Progenitor cell of endocrine pancreas (in vitro differentiated cells): ENCODE results near the gene UNC13C. TPM values are rescaled to one million over a fixed set of nuclear protein-coding genes. Genes with fewer than 3 reads are reported as not detected.

Source experiments
- DNase-seq: peaks from one replicate; pipeline ENCODE4 v3.0.0; 2021; ENCODE audit warnings: low spot score; ENCODE audit not compliant: unreplicated experiment
- H3K27ac Mint-ChIP-seq: 2 replicates; pipeline ENCODE4 v1.8.0; 2021; ENCODE audit warnings: mild to moderate bottlenecking, moderate library complexity, mixed read lengths
- H3K27me3 Mint-ChIP-seq: 2 replicates; pipeline ENCODE4 v1.8.0; 2021; ENCODE audit warnings: mixed read lengths
- H3K36me3 Mint-ChIP-seq: 2 replicates; pipeline ENCODE4 v1.8.0; 2022; ENCODE audit warnings: mixed read lengths; ENCODE audit not compliant: insufficient read depth
- H3K4me1 Mint-ChIP-seq: 2 replicates; pipeline ENCODE4 v1.8.0; 2021; ENCODE audit warnings: low read depth, mixed read lengths
- H3K4me3 Mint-ChIP-seq: 2 replicates; pipeline ENCODE4 v1.8.0; 2021; ENCODE audit warnings: low read depth, mild to moderate bottlenecking, moderate library complexity, mixed read lengths
- H3K9me3 Mint-ChIP-seq: 2 replicates; pipeline ENCODE4 v1.8.0; 2021; ENCODE audit warnings: low read depth, mixed read lengths
- total RNA-seq: library from RNA; stranded (reverse); gene quantifications from 2 replicates; pipeline ENCODE4 v1.2.1, GENCODE V29; 2021
- TF ChIP-seq, protein P1 (sequence below): fragments of 200-600 bp; sonication (generic); IDR thresholded peaks from one replicate; pipeline ENCODE4 v1.5.0; 2021; ENCODE audit warnings: antibody characterized with exemption, mild to moderate bottlenecking; ENCODE audit not compliant: unreplicated experiment

Gene UNC13C
- total RNA-seq, 1 donor from 2014 or later = 7.3 TPM

DNA sequence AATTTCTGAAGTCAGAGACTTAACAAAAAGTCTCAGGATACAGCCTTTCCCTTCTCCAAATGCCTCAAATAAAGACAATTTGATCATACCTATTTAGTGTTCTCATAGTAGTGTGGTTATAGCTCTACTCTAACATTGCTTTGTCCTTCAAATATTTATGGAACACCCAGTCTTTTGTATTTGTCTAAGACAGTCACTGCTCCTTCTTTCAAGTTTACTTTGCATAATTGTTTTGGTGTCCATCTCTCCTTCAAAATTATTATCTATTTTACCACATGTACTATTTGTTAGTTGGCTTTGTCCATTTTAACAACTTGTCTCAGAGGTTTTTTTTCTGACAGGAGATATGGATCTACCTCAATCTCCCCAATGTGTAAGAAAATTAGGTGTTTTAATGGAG lies 118.8 kb downstream of the UNC13C start:
- Mint-ChIP-seq H3K36me3 (no peaks in the 10 kb centered on the region), H3K4me1 (no peaks in the 10 kb centered on the region), H3K4me3 (no peak overlapping the region), H3K27me3 (no peaks in the 10 kb centered on the region), H3K27ac (no peak overlapping the region), H3K9me3 (no peaks in the 10 kb centered on the region)
- TF ChIP-seq, protein P1, sequence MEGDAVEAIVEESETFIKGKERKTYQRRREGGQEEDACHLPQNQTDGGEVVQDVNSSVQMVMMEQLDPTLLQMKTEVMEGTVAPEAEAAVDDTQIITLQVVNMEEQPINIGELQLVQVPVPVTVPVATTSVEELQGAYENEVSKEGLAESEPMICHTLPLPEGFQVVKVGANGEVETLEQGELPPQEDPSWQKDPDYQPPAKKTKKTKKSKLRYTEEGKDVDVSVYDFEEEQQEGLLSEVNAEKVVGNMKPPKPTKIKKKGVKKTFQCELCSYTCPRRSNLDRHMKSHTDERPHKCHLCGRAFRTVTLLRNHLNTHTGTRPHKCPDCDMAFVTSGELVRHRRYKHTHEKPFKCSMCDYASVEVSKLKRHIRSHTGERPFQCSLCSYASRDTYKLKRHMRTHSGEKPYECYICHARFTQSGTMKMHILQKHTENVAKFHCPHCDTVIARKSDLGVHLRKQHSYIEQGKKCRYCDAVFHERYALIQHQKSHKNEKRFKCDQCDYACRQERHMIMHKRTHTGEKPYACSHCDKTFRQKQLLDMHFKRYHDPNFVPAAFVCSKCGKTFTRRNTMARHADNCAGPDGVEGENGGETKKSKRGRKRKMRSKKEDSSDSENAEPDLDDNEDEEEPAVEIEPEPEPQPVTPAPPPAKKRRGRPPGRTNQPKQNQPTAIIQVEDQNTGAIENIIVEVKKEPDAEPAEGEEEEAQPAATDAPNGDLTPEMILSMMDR = no peak
- no peak for DNase-seq

DNA sequence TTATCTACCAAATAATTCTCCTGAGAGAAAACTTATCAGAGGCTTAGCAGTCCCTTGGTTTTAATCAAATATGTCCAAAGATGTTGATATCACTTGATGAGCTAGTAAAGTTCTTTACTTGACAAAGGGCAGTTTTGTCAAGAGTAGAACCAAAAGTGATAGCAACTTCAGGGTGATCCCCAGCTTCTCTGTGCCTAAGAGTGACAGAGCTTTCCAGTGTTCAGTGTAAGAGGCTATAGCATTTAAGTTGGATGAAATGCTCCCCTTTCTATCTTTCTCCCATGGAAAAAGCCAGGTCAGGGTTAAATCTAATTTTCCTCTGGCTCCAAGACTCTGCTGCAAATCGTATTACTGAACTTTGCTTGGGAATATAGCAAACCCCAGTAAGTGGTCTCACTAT lies 120.8 kb downstream of the UNC13C start:
- Mint-ChIP-seq H3K27me3 (no peaks in the 10 kb centered on the region), H3K27ac (no peak overlapping the region), H3K36me3 (no peaks in the 10 kb centered on the region), H3K4me1 (no peaks in the 10 kb centered on the region), H3K4me3 (no peak overlapping the region), H3K9me3 (no peaks in the 10 kb centered on the region)
- TF ChIP-seq, protein P1 = no peak
- DNase-seq = no peak

DNA sequence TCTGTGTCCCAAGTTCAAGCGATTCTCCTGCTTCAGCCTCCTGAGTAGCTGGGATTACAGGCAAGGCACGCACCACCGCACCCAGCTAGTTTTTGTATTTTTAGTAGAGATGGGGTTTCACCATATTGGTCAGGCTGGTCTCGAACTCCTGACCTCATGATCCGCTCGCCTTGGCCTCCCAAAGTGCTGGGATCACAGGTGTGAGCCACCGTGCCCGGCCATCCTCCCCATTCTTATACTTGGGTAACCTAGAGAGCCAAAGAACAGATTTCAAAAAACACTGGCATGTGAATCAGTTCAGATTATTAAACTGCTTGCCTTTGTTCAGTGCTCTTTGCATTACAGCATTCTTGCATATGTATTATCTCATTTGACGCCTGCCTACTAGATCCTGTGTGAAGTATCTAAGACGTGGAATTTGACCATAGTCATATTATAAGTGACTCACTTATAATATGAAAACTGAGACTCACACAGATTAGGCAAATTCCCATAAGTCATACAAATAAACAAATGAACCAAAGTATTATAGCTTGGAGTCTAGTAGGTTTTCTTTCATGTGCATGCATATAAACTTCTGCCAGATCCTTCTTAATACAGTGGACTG lies 123.5 kb downstream of the UNC13C start:
- Mint-ChIP-seq H3K4me3 (no peak overlapping the region), H3K27ac (no peak overlapping the region), H3K9me3 (no peaks in the 10 kb centered on the region), H3K27me3 (no peaks in the 10 kb centered on the region), H3K36me3 (no peaks in the 10 kb centered on the region), H3K4me1 (no peaks in the 10 kb centered on the region)
- TF ChIP-seq, protein P1 = no peak
- no peak for DNase-seq

DNA sequence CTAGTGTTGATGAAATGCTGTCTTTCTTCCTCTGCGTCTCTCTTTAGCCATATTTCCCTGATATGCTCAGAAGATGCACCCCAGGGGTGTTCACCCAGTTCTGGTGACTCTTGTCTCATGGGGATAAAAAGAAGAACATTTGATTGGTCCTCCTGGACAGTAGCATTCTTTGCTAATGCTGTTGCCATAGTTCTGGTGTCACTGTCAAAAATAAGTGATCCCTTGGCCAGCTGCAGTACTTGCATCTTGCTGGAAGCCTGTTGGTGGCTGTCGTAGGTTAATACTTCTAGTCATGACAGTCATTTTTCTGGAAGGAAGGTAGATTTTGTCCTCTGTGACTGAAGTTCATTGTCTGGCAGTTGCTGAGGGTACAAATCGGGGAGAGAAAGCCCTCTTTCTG lies 124.5 kb downstream of the UNC13C start:
- no peak overlapping the region for H3K4me3 Mint-ChIP-seq
- H3K36me3 Mint-ChIP-seq = no peaks in the 10 kb centered on the region
- H3K4me1 Mint-ChIP-seq = no peaks in the 10 kb centered on the region
- H3K9me3 Mint-ChIP-seq = no peaks in the 10 kb centered on the region
- TF ChIP-seq, protein P1 = no peak
- no peak for DNase-seq
- H3K27me3 Mint-ChIP-seq = no peaks in the 10 kb centered on the region
- no peak overlapping the region for H3K27ac Mint-ChIP-seq

DNA sequence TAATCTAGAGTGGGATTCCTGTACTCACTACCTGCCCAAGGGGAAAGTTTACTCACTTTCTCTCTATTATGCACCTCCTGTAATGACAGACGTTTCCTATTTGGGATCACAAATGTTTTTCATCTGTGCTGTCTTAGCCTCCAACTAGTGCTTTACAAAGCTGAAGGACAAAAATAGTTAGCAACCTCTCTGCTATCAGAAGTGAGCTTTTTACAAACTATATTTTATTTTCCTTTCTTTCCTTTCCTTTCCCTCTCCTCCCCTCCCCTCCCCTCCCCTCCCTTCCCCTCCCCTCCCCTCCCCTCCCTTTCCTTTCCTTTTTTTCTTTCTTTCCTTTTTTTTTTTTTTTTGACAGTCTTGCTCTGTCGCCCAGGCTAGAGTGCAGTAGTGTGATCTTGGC lies 130.8 kb downstream of the UNC13C start:
- no peak for DNase-seq
- H3K27me3 Mint-ChIP-seq = no peaks in the 10 kb centered on the region
- no peak overlapping the region for H3K4me3 Mint-ChIP-seq
- TF ChIP-seq, protein P1 = no peak
- H3K27ac Mint-ChIP-seq = no peak overlapping the region
- H3K9me3 Mint-ChIP-seq = no peaks in the 10 kb centered on the region
- H3K4me1 Mint-ChIP-seq = no peaks in the 10 kb centered on the region
- no peaks in the 10 kb centered on the region for H3K36me3 Mint-ChIP-seq
